ENCODE results near the gene ATF6.

DNA sequence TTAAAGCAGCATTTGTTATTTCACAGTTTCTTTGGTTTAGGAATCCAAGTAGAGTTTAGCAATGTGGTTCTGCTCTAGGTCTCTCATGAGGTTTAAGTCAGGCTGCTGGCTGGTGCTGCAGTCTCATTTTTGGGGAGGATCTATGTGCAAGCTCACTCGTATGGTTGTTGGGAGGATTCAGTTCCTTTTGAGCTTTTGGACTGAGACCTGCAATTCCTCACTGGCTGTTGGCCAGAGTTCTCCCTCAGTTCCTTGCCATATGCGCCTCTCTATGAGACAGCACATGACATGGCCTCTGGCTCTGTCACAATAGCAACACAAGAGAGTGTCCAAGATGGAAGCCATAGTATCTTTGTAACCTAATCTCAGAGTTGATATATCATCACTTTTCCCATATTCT, 166.5 kb downstream of the ATF6 start:
- TF ChIP-seq, protein P1, sequence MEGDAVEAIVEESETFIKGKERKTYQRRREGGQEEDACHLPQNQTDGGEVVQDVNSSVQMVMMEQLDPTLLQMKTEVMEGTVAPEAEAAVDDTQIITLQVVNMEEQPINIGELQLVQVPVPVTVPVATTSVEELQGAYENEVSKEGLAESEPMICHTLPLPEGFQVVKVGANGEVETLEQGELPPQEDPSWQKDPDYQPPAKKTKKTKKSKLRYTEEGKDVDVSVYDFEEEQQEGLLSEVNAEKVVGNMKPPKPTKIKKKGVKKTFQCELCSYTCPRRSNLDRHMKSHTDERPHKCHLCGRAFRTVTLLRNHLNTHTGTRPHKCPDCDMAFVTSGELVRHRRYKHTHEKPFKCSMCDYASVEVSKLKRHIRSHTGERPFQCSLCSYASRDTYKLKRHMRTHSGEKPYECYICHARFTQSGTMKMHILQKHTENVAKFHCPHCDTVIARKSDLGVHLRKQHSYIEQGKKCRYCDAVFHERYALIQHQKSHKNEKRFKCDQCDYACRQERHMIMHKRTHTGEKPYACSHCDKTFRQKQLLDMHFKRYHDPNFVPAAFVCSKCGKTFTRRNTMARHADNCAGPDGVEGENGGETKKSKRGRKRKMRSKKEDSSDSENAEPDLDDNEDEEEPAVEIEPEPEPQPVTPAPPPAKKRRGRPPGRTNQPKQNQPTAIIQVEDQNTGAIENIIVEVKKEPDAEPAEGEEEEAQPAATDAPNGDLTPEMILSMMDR (conservative IDR thresholded peaks at IDR 0.05; ENCODE audit: low read depth, low read length): no peak
- TF ChIP-seq POLR2A (IDR thresholded peaks at IDR 0.05; ENCODE audit: low read depth, low read length) (no peak), FOS (IDR thresholded peaks at IDR 0.05; ENCODE audit: low read depth, low read length) (no peak), USF2 (IDR thresholded peaks at IDR 0.05; ENCODE audit: low read depth, low read length) (no peak), BHLHE40 (IDR thresholded peaks at IDR 0.05; ENCODE audit: low read depth, low read length) (no peak), MAZ (IDR thresholded peaks at IDR 0.05; ENCODE audit: borderline replicate concordance, low read depth, low read length) (no peak)
